Renal pelvis (tissue), 4 donors: ENCODE data around the gene TRPM5. TPM values are rescaled to one million over a fixed set of nuclear protein-coding genes. Genes with fewer than 3 reads are reported as not detected.
A peak's percentile ranks its signal among the peaks of the same experiment; 100 is the strongest.

Experiments used
- DNase-seq: peaks from one replicate; pipeline ENCODE4 v3.0.0-alpha.2; 2013
- polyA plus RNA-seq, 3 donors: library from polyadenylated mRNA; unstranded; fragments of 120-200 nt; gene quantifications; one replicate each; pipeline ENCODE4 v1.2.1, GENCODE V29; 2013; ENCODE audit not compliant: insufficient read length in 3 of 3

TRPM5 gene
- polyA plus RNA-seq, 3 donors: 3.6 to 4.0 (median 3.8) TPM

- DNase-seq: no peak
Measured at GRCh38 chr11:2458321-2458720, 14.0 kb upstream of the TRPM5 start.

- DNase-seq: no peak
Measured at GRCh38 chr11:2453436-2453835, 9.1 kb upstream of the TRPM5 start.

- DNase-seq: peak; percentile 66
Measured at GRCh38 chr11:2452321-2453012, 8.2 kb upstream of the TRPM5 start.

GRCh38 chr11:2451916-2452315, 7.6 kb upstream of the TRPM5 start:
- no peak for DNase-seq

- DNase-seq: no peak
Measured at GRCh38 chr11:2451336-2451735, 7.0 kb upstream of the TRPM5 start.

GRCh38 chr11:2450321-2451041, 6.2 kb upstream of the TRPM5 start:
- DNase-seq: no peak

- no peak for DNase-seq
Measured at GRCh38 chr11:2449548-2450320, 5.4 kb upstream of the TRPM5 start.

GRCh38 chr11:2448661-2449547, 4.6 kb upstream of the TRPM5 start:
- DNase-seq: no peak

GRCh38 chr11:2447951-2448650, 3.8 kb upstream of the TRPM5 start:
- DNase-seq: no peak

GRCh38 chr11:2447253-2447950, 3.1 kb upstream of the TRPM5 start:
- no peak for DNase-seq

- DNase-seq: no peak
Measured at GRCh38 chr11:2446590-2447252, 2.4 kb upstream of the TRPM5 start.

- DNase-seq: no peak
Measured at GRCh38 chr11:2445746-2446551, 1.6 kb upstream of the TRPM5 start.

GRCh38 chr11:2444821-2445745, 769 bp upstream of the TRPM5 start, which contains the start of gene KCNQ1:
Gene KCNQ1, plus strand, starts transcription at chr11:2445008. Its CDS starts 91 bp downstream, at chr11:2445099.
- no peak for DNase-seq

GRCh38 chr11:2443406-2443805, 908 bp downstream of the TRPM5 start:
- no peak for DNase-seq

- no peak for DNase-seq
Measured at GRCh38 chr11:2442589-2442988, 1.7 kb downstream of the TRPM5 start.

- no peak for DNase-seq
Measured at GRCh38 chr11:2441171-2441570, 3.1 kb downstream of the TRPM5 start.

- no peak for DNase-seq
Measured at GRCh38 chr11:2440646-2441045, 3.7 kb downstream of the TRPM5 start.

GRCh38 chr11:2439820-2440219, 4.5 kb downstream of the TRPM5 start:
- no peak for DNase-seq
